Stimulated activated memory B cell treated with anti-CD40 and anti-IgM and Interleukin-4, amounts not matched to agents 10 μg/mL and 1 μg/mL and 100 μg/mL, for 72 hours (primary cell): ENCODE measurements around the gene AQP12B.

ENCODE experiments used
- ATAC-seq: fragments of 150-1000 bp; cut with Tn5 transposase; 2 replicates; pipeline ENCODE4 v1.10.0; 2021
- H3K27ac Mint-ChIP-seq: one replicate; pipeline ENCODE4 v1.8.0; 2022; ENCODE audit warnings: mild to moderate bottlenecking, mixed read lengths
- H3K27me3 Mint-ChIP-seq: one replicate; pipeline ENCODE4 v1.8.0; 2022; ENCODE audit warnings: mixed read lengths
- H3K36me3 Mint-ChIP-seq: one replicate; pipeline ENCODE4 v1.8.0; 2022; ENCODE audit warnings: mixed read lengths
- H3K4me1 Mint-ChIP-seq: one replicate; pipeline ENCODE4 v1.8.0; 2022; ENCODE audit warnings: mixed read lengths
- H3K4me3 Mint-ChIP-seq: one replicate; pipeline ENCODE4 v1.8.0; 2022; ENCODE audit warnings: mild to moderate bottlenecking, moderate library complexity, mixed read lengths
- H3K9me3 Mint-ChIP-seq: one replicate; pipeline ENCODE4 v1.8.0; 2022; ENCODE audit warnings: mixed read lengths

The AQP12B gene

DNA sequence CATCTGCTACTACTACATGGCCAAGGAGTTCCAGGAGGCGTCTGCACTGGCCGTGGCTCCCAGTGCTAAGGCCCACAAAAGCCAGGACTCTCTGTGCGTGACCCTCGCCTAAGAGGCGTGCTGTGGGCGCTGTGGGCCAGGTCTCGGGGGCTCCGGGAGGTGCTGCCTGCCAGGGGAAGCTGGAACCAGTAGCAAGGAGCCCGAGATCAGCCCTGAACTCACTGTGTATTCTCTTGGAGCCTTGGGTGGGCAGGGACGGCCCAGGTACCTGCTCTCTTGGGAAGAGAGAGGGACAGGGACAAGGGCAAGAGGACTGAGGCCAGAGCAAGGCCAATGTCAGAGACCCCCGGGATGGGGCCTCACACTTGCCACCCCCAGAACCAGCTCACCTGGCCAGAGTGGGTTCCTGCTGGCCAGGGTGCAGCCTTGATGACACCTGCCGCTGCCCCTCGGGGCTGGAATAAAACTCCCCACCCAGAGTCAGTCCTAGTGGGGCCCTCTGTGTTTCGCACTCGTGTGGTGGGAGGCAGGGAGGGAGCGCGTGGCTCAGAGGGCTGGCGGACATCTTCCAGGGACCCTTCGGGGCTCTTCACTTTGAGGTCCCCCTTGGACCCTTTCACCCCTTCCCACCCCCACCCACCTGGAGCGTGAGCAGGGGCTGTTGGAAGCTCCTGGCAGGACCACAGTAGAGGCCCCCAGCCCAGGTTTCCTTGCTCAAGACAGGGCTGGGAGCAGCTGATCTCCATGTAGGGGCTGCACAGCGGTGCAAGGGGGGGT lies 51.7 kb downstream of the AQP12B start:
- H3K36me3 Mint-ChIP-seq, result peaks cover 29% of the 10 kb centered on the region
- peaks cover 11% of the 10 kb centered on the region for H3K4me1 Mint-ChIP-seq
- H3K27me3 Mint-ChIP-seq, result peaks cover 8% of the 10 kb centered on the region
- no peak overlapping the region for H3K4me3 Mint-ChIP-seq
- no peak overlapping the region for H3K27ac Mint-ChIP-seq
- no peak for ATAC-seq
- H3K9me3 Mint-ChIP-seq, result peaks cover 18% of the 10 kb centered on the region

- no peak for ATAC-seq
- Mint-ChIP-seq H3K9me3 (peaks cover 18% of the 10 kb centered on the region), H3K4me1 (peaks cover 16% of the 10 kb centered on the region), H3K36me3 (peaks cover 29% of the 10 kb centered on the region), H3K27ac (no peak overlapping the region), H3K27me3 (peaks cover 14% of the 10 kb centered on the region), H3K4me3 (no peak overlapping the region)
These were observed 52.5 kb downstream of the AQP12B start for GRCh38 chr2:240629968-240630770.

DNA sequence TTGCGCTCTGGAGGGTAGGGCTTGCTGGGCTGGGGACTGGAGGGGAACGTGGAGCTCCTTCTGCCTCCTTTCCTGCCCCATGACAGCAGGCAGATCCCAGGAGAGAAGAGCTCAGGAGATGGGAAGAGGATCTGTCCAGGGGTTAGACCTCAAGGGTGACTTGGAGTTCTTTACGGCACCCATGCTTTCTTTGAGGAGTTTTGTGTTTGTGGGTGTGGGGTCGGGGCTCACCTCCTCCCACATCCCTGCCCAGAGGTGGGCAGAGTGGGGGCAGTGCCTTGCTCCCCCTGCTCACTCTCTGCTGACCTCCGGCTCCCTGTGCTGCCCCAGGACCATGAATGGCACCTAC lies 53.1 kb downstream of the AQP12B start:
- no peak for ATAC-seq
- no peak overlapping the region for H3K27ac Mint-ChIP-seq
- H3K9me3 Mint-ChIP-seq, result peaks cover 13% of the 10 kb centered on the region
- peaks cover 29% of the 10 kb centered on the region for H3K36me3 Mint-ChIP-seq
- peaks cover 15% of the 10 kb centered on the region for H3K27me3 Mint-ChIP-seq
- H3K4me3 Mint-ChIP-seq, result no peak overlapping the region
- H3K4me1 Mint-ChIP-seq, result peaks cover 22% of the 10 kb centered on the region

DNA sequence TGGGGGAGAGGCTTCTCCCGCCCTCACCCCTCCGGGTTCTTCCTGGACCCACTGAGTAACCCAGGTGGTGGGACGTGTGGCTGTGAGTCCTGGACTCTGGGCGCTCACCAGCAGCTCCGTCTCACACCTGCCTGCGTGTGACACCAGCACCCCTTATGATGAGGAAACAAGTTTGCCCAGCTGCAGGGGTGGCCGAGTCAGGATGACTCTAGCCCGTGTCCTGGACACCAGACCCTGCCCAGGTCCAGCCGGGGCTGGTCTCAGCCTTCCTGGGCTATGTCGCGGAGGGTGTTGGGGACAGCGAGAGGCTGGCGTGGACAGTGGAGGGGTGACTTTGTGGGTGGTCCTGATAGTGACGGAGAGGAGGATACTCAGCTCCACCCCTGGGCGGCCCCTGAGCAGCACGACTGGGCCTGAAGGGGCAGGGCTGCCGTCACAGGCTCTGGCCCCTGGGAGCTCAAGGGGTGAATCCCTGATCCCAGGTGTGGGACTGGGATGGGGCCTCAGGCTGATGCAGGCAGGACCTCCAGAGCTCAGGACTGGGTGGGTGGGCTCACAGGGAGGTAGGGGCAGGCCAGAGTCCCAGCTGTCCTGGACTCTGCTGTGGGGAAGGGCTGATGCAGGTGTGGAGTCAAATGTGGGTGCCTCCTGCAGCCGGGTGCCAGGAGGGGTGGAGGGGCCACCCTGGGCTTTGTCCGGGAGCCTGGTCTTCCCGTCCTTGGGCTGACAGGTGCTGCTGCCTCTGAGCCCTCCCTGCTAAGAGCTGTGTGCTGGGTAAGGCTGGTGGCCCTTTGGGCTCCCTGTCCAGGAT lies 53.7 kb downstream of the AQP12B start:
- no peak overlapping the region for H3K4me3 Mint-ChIP-seq
- H3K27ac Mint-ChIP-seq, result no peak overlapping the region
- no peak for ATAC-seq
- H3K9me3 Mint-ChIP-seq, result peaks cover 13% of the 10 kb centered on the region
- H3K27me3 Mint-ChIP-seq, result peaks cover 21% of the 10 kb centered on the region
- H3K36me3 Mint-ChIP-seq, result peaks cover 29% of the 10 kb centered on the region
- H3K4me1 Mint-ChIP-seq, result peaks cover 27% of the 10 kb centered on the region

DNA sequence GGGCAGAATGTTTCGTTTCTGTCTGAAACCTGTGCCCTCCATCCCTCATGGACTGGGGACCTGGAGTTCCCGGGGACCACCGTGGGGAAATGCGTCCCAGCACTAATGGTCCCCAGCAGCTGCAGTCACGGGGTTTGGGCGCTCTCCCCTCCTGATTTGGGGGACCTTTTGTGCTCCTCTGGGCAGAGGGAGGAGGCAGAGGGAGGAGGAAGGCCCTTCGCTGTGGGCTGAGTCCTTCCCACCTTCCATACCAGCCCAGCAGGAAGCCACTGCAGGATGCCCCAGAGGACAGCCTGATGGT lies 54.2 kb downstream of the AQP12B start:
- Mint-ChIP-seq H3K27me3 (peaks cover 26% of the 10 kb centered on the region), H3K9me3 (peaks cover 10% of the 10 kb centered on the region), H3K36me3 (peaks cover 29% of the 10 kb centered on the region), H3K27ac (no peak overlapping the region), H3K4me3 (no peak overlapping the region), H3K4me1 (peaks cover 29% of the 10 kb centered on the region)
- no peak for ATAC-seq

- Mint-ChIP-seq H3K4me1 (peaks cover 29% of the 10 kb centered on the region), H3K9me3 (peaks cover 5% of the 10 kb centered on the region), H3K27ac (no peak overlapping the region), H3K36me3 (peaks cover 29% of the 10 kb centered on the region), H3K4me3 (no peak overlapping the region), H3K27me3 (peaks cover 31% of the 10 kb centered on the region)
- no peak for ATAC-seq
These were observed 54.8 kb downstream of the AQP12B start for GRCh38 chr2:240627736-240628506.

GRCh38 chr2:240626531-240627300 lies 56.0 kb downstream of the AQP12B start:
- H3K4me1 Mint-ChIP-seq, result peaks cover 36% of the 10 kb centered on the region
- H3K27ac Mint-ChIP-seq, result peak overlapping the region; percentile 84
- ATAC-seq, result peak; percentile 61
- peaks cover 44% of the 10 kb centered on the region for H3K27me3 Mint-ChIP-seq
- no peaks in the 10 kb centered on the region for H3K9me3 Mint-ChIP-seq
- H3K4me3 Mint-ChIP-seq, result peak overlapping the region; percentile 68
- peaks cover 25% of the 10 kb centered on the region for H3K36me3 Mint-ChIP-seq
